Measurements from ENCODE around the gene ST14. TPM values are rescaled to one million over a fixed set of nuclear protein-coding genes. Genes with fewer than 3 reads are reported as not detected.

The ST14 gene
- total and polyA plus RNA-seq, 2 donors (not counting 3 experiments of a cell fraction or from before 2014, with no cell fraction given), result 0.08 TPM; not detected in 1

GRCh38 chr11:130203766-130204702, 44.5 kb downstream of the ST14 start:
- Histone ChIP-seq H3K27ac (ENCODE audit: insufficient read depth, low read depth, low read length) (no peak overlapping the region), H3K9ac (replicated peaks; ENCODE audit: extremely low read depth, insufficient read depth, low read length) (no peak overlapping the region), H4K20me1 (replicated peaks; ENCODE audit: control insufficient read depth, extremely low read depth, insufficient read depth, low read length) (no peaks in the 10 kb centered on the region), H3K4me1 (ENCODE audit: control insufficient read depth, extremely low read depth, insufficient read depth, low read length) (no peaks in the 10 kb centered on the region), H3K36me3 (ENCODE audit: control insufficient read depth in 2 of 2, extremely low read depth in 1 of 2, insufficient read depth in 2 of 2, low read length in 2 of 2) (no peaks in the 10 kb centered on the region), H3K4me3 (replicated peaks in 1 of 3; ENCODE audit: insufficient read depth in 1 of 3, low read depth in 1 of 3, low read length in 3 of 3) (no peak overlapping the region), H3K4me2 (ENCODE audit: insufficient read depth, low read length) (no peak overlapping the region), H2AFZ (ENCODE audit: low read depth, low read length) (no peak overlapping the region), H3K27me3 (ENCODE audit: control insufficient read depth in 2 of 2, insufficient read depth in 2 of 2, low read length in 2 of 2) (no peaks in the 10 kb centered on the region), H3K79me2 (ENCODE audit: control insufficient read depth, insufficient read depth, low read length) (no peaks in the 10 kb centered on the region), H3K9me1 (replicated peaks; ENCODE audit: control insufficient read depth, extremely low read depth, insufficient read depth, low read length) (no peaks in the 10 kb centered on the region), H3K9me3 (replicated peaks; ENCODE audit: control insufficient read depth, insufficient read depth, low read length) (no peaks in the 10 kb centered on the region)
- FAIRE-seq (no peak), DNase-seq (ENCODE audit: low read depth, low spot score) (no peak)
- dilution Hi-C loops (cut with MboI; ENCODE audit: extremely low pct_ligation_motif_present, low sequenced_read_pairs) (no loop called here), intact Hi-C loops (cut with micrococcal nuclease) (no loop called here)
- BruUV-seq (replicated peaks), result no TSS peak
- TF ChIP-seq MAX (IDR thresholded peaks at IDR 0.05; ENCODE audit: insufficient read depth, insufficient read length) (no peak), EZH2 (IDR thresholded peaks at IDR 0.05; ENCODE audit: borderline replicate concordance, low read depth, low read length, severe bottlenecking) (no peak), CTCF (IDR thresholded peaks at IDR 0.05; ENCODE audit: extremely low read depth in 1 of 2, insufficient read depth in 1 of 2, low read depth in 1 of 2, low read length in 2 of 2) (no peak), JUN (IDR thresholded peaks at IDR 0.05; ENCODE audit: borderline replicate concordance, insufficient read depth, insufficient read length, low read depth) (no peak), POLR2AphosphoS5 (IDR thresholded peaks at IDR 0.05; ENCODE audit: insufficient read depth, low read depth, low read length) (no peak), MYC (IDR thresholded peaks at IDR 0.05; ENCODE audit: low read depth, low read length) (no peak), FOS (IDR thresholded peaks at IDR 0.05; ENCODE audit: borderline replicate concordance, insufficient read depth, low read length) (no peak), POLR2A (IDR thresholded peaks at IDR 0.05; ENCODE audit: low read depth, low read length) (no peak), GATA2 (IDR thresholded peaks at IDR 0.05; ENCODE audit: insufficient read depth, insufficient read length, low read depth, low read length) (no peak)
- ChIA-PET CTCF (interaction anchor here (0.8 to 1.3 kb wide), 3 partner anchors 9 to 12 kb away, joined by 3 to 9 read pairs (median 3); no protein-coding TSS in a partner anchor), POLR2A (no interaction called here)
